NCI-H2081 (cell line): ENCODE measurements around the gene UBE2E2.
A peak's percentile ranks its signal among the peaks of the same experiment; 100 is the strongest.

Source experiments
- DNase-seq, 2 experiments: peaks; one replicate each; lab custom pipeline; 2025; lab: John Stamatoyannopoulos, UW

Gene UBE2E2

DNA sequence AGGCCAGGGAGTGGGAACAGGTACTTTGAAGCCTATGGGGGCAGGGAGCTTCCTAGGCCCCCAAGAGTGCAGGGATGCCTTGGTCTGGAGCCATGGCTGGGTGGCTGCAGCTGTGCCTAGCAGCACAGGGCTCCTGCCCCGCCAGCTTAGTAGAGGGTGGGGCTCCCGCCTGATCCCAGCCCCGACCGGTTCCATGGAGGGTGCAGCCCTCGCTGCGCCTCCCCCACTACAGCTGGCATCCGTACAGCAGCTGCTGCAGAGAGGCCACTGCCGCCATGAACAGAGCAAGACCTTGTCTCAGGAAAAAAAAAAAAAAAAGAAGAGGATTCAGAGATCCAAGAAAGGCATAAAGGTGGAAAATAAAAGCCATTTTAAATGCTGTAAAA, 277.2 kb downstream of the UBE2E2 start:
- no peak for DNase-seq

GRCh38 chr3:23481011-23481615, 278.0 kb downstream of the UBE2E2 start:
- no peak for DNase-seq

- DNase-seq = no peak
Measured at GRCh38 chr3:23481616-23482278, 278.6 kb downstream of the UBE2E2 start.

GRCh38 chr3:23484386-23484785, 281.3 kb downstream of the UBE2E2 start:
- DNase-seq = no peak

DNA sequence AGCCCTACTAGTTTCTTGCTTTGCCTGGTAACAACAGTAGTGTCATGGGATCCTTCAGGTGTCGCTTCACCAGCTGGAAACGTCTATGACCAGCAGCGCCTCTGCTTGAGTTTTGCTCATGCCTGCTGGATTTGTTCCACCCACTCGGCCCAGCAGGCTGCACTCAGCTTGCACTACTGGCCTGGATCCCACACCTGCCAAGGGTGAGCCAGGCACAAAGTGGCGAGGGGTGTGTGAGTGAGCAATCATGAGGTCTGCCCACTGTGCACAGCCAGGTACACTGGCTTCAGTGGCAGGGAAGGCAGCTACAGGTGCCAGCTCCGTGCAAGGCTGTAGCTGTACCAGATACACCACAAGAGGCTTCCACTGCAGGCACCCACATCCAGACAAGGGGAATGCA, 282.8 kb downstream of the UBE2E2 start:
- no peak for DNase-seq

DNA sequence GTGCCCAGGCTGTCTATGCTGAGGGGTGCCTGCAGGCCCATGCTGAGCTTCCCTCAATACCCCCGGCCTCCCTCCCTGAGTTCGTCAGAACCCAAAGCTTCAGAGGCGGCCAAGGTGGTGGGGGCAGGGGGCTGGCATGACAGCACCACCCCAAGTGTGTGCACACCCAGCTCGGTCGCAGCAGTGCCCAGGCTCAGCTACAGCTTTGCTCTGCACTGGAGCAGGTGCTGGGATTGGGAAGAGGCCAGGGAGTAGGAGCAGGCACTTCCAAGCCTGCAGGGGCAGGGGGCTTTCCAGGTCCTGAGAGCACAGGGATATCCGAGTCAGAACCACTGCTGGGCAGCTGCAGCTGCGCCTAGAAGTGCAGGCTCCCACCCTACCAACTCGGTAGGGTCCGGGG, 283.9 kb downstream of the UBE2E2 start:
- no peak for DNase-seq

DNA sequence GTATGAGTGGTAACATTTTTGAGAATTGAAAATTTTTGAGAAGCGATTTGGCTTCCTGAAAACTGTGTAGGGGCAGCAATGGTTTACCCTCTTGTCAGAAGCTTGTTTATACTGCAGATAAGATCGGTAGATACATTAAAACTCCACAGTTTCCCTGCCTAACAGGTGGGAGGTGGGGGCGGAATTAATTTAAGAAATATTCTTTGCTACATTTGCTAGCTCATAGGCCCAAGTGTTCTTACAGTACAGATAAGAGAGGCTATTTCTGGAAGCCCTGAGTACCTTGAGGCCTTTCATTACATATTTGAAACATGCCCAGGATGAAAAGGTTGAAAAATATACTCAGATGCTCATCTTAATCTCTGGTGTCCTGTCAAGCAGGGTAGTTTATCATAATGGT, 285.5 kb downstream of the UBE2E2 start:
- no peak for DNase-seq

- DNase-seq = no peak
Measured at GRCh38 chr3:23489300-23490158, 286.4 kb downstream of the UBE2E2 start.

GRCh38 chr3:23490459-23490858, 287.3 kb downstream of the UBE2E2 start:
- DNase-seq = no peak

GRCh38 chr3:23492057-23492456, 288.9 kb downstream of the UBE2E2 start:
- no peak for DNase-seq

DNA sequence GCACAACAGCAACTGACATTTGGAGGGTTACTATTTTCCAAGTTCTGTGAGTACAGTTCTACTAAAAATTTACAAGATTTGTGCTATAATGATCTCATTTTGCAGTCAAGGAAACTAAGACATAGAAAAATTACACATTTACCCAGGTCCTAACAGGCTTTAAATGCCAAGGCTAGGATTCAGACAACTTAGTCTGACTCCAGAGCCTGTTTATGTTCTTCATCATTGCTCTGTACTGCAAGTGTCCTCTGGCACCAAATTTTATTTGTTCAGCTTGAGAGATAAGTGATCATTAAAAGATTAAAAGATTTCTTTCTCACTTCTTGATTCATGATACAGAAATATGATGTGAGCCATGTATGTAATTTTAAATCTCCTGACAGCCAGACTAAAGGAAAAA, 290.8 kb downstream of the UBE2E2 start:
- DNase-seq = no peak

DNA sequence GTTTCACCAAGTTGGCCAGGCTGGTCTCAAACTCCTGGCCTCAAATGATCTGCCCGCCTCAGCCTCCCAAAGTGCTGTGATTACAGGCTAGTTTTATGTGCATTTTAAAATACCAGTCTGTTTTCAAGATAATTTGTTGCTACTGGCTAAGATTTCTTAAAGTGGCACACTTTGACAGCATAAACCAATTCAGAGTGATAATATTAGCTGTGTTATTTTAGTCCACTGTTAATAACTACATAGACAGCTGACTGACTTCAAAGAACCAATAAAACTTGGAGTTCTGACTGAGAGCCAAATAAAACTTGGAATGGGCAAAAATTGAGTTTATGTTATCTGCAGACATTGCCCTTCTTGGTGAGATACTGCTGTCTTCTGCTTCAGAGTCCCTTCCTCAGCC, 291.8 kb downstream of the UBE2E2 start:
- DNase-seq = no peak

DNA sequence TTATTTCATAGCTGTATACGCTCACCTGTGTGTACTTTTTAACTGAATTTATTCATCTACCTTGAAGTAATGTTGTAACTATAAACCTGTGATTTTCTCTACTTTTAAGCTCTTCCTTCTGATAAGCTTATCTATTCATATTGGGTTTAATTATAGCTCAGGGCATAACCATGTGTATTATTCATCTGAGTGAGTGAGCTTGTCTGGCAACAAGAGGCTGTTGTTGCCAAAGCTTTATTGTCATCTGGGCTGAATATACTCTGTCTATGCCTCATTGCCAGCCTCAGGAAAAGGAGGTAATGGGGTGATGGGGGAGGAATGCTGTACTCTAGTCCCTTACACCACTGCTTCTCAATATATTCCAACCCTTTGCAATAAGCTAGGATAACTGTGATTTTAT, 292.4 kb downstream of the UBE2E2 start:
- peak in 1 of 2 experiments; percentile 15 for DNase-seq

GRCh38 chr3:23496165-23496564, 293.0 kb downstream of the UBE2E2 start:
- DNase-seq = no peak

- DNase-seq = no peak
Measured at GRCh38 chr3:23497156-23497555, 294.0 kb downstream of the UBE2E2 start.

GRCh38 chr3:23501201-23501802, 298.2 kb downstream of the UBE2E2 start:
- DNase-seq = no peak

GRCh38 chr3:23508464-23508863, 305.3 kb downstream of the UBE2E2 start:
- DNase-seq = no peak

- no peak for DNase-seq
Measured at GRCh38 chr3:23518441-23518840, 315.3 kb downstream of the UBE2E2 start.

- no peak for DNase-seq
Measured at GRCh38 chr3:23519314-23520208, 316.4 kb downstream of the UBE2E2 start.

DNA sequence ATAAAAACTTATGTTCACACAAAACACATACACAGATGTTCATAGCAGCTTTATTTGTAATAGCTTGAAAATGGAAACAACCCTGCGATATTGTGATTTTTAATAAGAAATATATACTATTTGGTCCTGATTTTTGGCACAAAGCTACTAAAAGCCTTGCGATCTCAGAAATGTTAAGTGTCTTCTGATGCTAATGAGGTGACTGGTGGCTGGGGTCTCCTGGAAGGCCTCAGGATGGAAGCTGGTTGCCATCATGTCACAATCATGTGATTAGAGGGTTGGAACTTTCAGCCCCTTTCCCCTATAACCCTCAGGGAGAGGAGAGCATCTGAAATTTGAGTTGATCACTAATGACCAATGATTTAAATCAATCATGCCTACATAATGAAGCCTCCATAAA, 324.2 kb downstream of the UBE2E2 start:
- DNase-seq = no peak

DNA sequence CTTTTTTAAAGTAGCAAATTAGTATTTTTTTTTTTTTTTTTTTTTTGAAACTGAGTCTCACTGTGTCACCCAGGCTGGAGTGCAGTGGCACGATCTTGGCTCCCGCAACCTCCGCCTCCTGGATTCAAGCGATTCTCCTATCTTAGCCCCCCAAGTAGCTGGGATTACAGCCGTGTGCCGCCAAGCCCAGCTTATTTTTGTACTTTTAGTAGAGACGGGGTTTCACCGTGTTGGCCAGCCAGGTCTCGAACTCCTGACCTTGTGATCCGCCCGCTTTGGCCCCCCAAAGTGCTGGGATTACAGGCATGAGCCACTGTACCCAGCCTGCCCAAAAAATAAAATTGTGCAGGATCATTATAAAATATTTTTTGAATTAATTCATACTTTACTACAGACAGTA, 330.5 kb downstream of the UBE2E2 start:
- DNase-seq = no peak

GRCh38 chr3:23533996-23534395, 330.9 kb downstream of the UBE2E2 start:
- DNase-seq = no peak
